CD8-positive, alpha-beta memory T cell (primary cell): ENCODE measurements around the gene KRT84. TPM values are rescaled to one million over a fixed set of nuclear protein-coding genes. Genes with fewer than 3 reads are reported as not detected.

Source experiments
- CTCF ChIA-PET: fragments of 350-600 bp; sonication (Branson Sonifier 250); formaldehyde crosslinking; loops from one replicate; lab custom pipeline; 2021; ENCODE audit warnings: antibody characterized with exemption; lab: Charles Lee
- POLR2A ChIA-PET: fragments of 350-600 bp; sonication (Branson Sonifier 250); formaldehyde crosslinking; loops from one replicate; lab custom pipeline; 2021; ENCODE audit warnings: antibody characterized with exemption; lab: Charles Lee
- DNase-seq, 5 donors: peaks; one replicate each; pipeline versions ENCODE4 v3.0.0 to v3.0.0-alpha.2; 2020 to 2022; ENCODE audit warnings: mixed read lengths in 1 of 5
- H3K27ac ChIP-seq: one replicate; pipeline ENCODE4 v1.7.0; 2013; ENCODE audit warnings: low read depth, mild to moderate bottlenecking, low read length, moderate library complexity
- H3K27me3 ChIP-seq: 2 replicates; pipeline ENCODE4 v1.7.0; 2013; ENCODE audit warnings: low read length, mild to moderate bottlenecking; ENCODE audit not compliant: insufficient read depth, poor library complexity, severe bottlenecking
- H3K36me3 ChIP-seq: 2 replicates; pipeline ENCODE4 v1.7.0; 2013; ENCODE audit warnings: mild to moderate bottlenecking, low read length, moderate library complexity; ENCODE audit not compliant: insufficient read depth
- H3K4me1 ChIP-seq: 2 replicates; pipeline ENCODE4 v1.7.0; 2013; ENCODE audit warnings: mild to moderate bottlenecking, low read length, moderate library complexity; ENCODE audit not compliant: insufficient read depth
- H3K4me3 ChIP-seq: 2 replicates; pipeline ENCODE4 v1.7.0; 2013; ENCODE audit warnings: mild to moderate bottlenecking, low read length
- H3K9me3 ChIP-seq: 2 replicates; pipeline ENCODE4 v1.7.0; 2013; ENCODE audit warnings: mild to moderate bottlenecking, low read length
- H3K27ac Mint-ChIP-seq, 8 donors: one replicate each; pipeline ENCODE4 v1.8.0; 2020 to 2021; ENCODE audit warnings: mixed read lengths in 8 of 8, mild to moderate bottlenecking in 6 of 8, inconsistent platforms in 3 of 8, moderate library complexity in 3 of 8
- H3K27me3 Mint-ChIP-seq, 2 donors: one replicate each; pipeline ENCODE4 v1.8.0; 2020 to 2021; ENCODE audit warnings: mixed read lengths in 2 of 2, mild to moderate bottlenecking in 1 of 2, moderate library complexity in 1 of 2
- H3K36me3 Mint-ChIP-seq, 3 donors: one replicate each; pipeline ENCODE4 v1.8.0; 2020 to 2021; ENCODE audit warnings: mixed read lengths in 3 of 3, inconsistent platforms in 1 of 3, mild to moderate bottlenecking in 1 of 3
- H3K4me1 Mint-ChIP-seq, 3 donors: one replicate each; pipeline ENCODE4 v1.8.0; 2020 to 2021; ENCODE audit warnings: mixed read lengths in 3 of 3, inconsistent platforms in 1 of 3, mild to moderate bottlenecking in 1 of 3
- H3K4me3 Mint-ChIP-seq, 7 donors: one replicate each; pipeline ENCODE4 v1.8.0; 2020 to 2021; ENCODE audit warnings: mixed read lengths in 7 of 7, mild to moderate bottlenecking in 6 of 7, moderate library complexity in 4 of 7, inconsistent platforms in 2 of 7
- H3K9me3 Mint-ChIP-seq, 5 donors: one replicate each; pipeline ENCODE4 v1.8.0; 2020 to 2022; ENCODE audit warnings: mixed read lengths in 5 of 5, mild to moderate bottlenecking in 3 of 5, moderate library complexity in 2 of 5, inconsistent platforms in 1 of 5
- polyA plus RNA-seq: library from polyadenylated mRNA; unstranded; fragments of 300-500 nt; fragmentation: Illumina TruSeq; gene quantifications from one replicate; pipeline ENCODE4 v1.2.3, GENCODE V29; 2021
- total RNA-seq, 2 experiments: library from RNA; stranded (reverse); gene quantifications; one replicate each; pipeline ENCODE4 v1.2.3, GENCODE V29; 2021

Gene KRT84
- total and polyA plus RNA-seq, 3 experiments from 2014 or later: not detected

GRCh38 chr12:52398176-52398575 is 12.7 kb upstream of the KRT84 start:
- Mint-ChIP-seq H3K4me3 (no peak overlapping the region), H3K4me1 (no peaks in the 10 kb centered on the region), H3K27ac (no peak overlapping the region), H3K9me3 (no peaks in the 10 kb centered on the region), H3K36me3 (no peaks in the 10 kb centered on the region), H3K27me3 (peaks cover 1 to 14% of the 10 kb centered on the region in 2 donors)
- POLR2A ChIA-PET: no interaction called here
- no peak for DNase-seq
- CTCF ChIA-PET: interaction anchor here (1.0 kb wide), 1 partner anchor 17 kb away, joined by 3 read pairs; no protein-coding TSS in a partner anchor
- Histone ChIP-seq H3K27ac (no peak overlapping the region), H3K4me1 (no peaks in the 10 kb centered on the region), H3K4me3 (no peak overlapping the region), H3K27me3 (no peaks in the 10 kb centered on the region), H3K9me3 (no peaks in the 10 kb centered on the region), H3K36me3 (no peaks in the 10 kb centered on the region)

- no peak overlapping the region for H3K4me3 Mint-ChIP-seq
- no peaks in the 10 kb centered on the region for H3K36me3 Mint-ChIP-seq
- Histone ChIP-seq H3K9me3 (no peaks in the 10 kb centered on the region), H3K27ac (no peak overlapping the region), H3K36me3 (no peaks in the 10 kb centered on the region), H3K4me3 (no peak overlapping the region), H3K27me3 (no peaks in the 10 kb centered on the region), H3K4me1 (no peaks in the 10 kb centered on the region)
- no peaks in the 10 kb centered on the region for H3K9me3 Mint-ChIP-seq
- H3K4me1 Mint-ChIP-seq: no peaks in the 10 kb centered on the region
- DNase-seq: no peak
- ChIA-PET CTCF (no interaction called here), POLR2A (no interaction called here)
- no peak overlapping the region for H3K27ac Mint-ChIP-seq
- peaks cover 0 to 10% of the 10 kb centered on the region in 2 donors for H3K27me3 Mint-ChIP-seq
Observed at GRCh38 chr12:52396656-52397055, 11.2 kb upstream of the KRT84 start.

GRCh38 chr12:52395761-52396434 is 10.4 kb upstream of the KRT84 start:
- CTCF ChIA-PET: no interaction called here
- H3K4me1 ChIP-seq: no peaks in the 10 kb centered on the region
- H3K4me3 ChIP-seq: no peak overlapping the region
- no peak overlapping the region for H3K27ac ChIP-seq
- H3K27me3 Mint-ChIP-seq: peaks cover 0 to 6% of the 10 kb centered on the region in 2 donors
- no peaks in the 10 kb centered on the region for H3K4me1 Mint-ChIP-seq
- H3K9me3 ChIP-seq: no peaks in the 10 kb centered on the region
- H3K9me3 Mint-ChIP-seq: no peaks in the 10 kb centered on the region
- H3K27ac Mint-ChIP-seq: no peak overlapping the region
- DNase-seq: no peak
- H3K27me3 ChIP-seq: no peaks in the 10 kb centered on the region
- POLR2A ChIA-PET: no interaction called here
- no peaks in the 10 kb centered on the region for H3K36me3 Mint-ChIP-seq
- H3K36me3 ChIP-seq: no peaks in the 10 kb centered on the region
- no peak overlapping the region for H3K4me3 Mint-ChIP-seq

GRCh38 chr12:52394836-52395405 is 9.5 kb upstream of the KRT84 start:
- Histone ChIP-seq H3K9me3 (no peaks in the 10 kb centered on the region), H3K27ac (no peak overlapping the region), H3K4me3 (no peak overlapping the region), H3K36me3 (no peaks in the 10 kb centered on the region), H3K4me1 (no peaks in the 10 kb centered on the region), H3K27me3 (no peaks in the 10 kb centered on the region)
- no peak overlapping the region for H3K4me3 Mint-ChIP-seq
- no peaks in the 10 kb centered on the region for H3K9me3 Mint-ChIP-seq
- no peak for DNase-seq
- ChIA-PET CTCF (no interaction called here), POLR2A (no interaction called here)
- H3K4me1 Mint-ChIP-seq: no peaks in the 10 kb centered on the region
- H3K36me3 Mint-ChIP-seq: no peaks in the 10 kb centered on the region
- peaks cover 4 to 6% of the 10 kb centered on the region in 2 donors for H3K27me3 Mint-ChIP-seq
- no peak overlapping the region for H3K27ac Mint-ChIP-seq

- no peaks in the 10 kb centered on the region for H3K9me3 ChIP-seq
- peaks cover 4 to 8% of the 10 kb centered on the region in 2 donors for H3K27me3 Mint-ChIP-seq
- no peak overlapping the region for H3K27ac Mint-ChIP-seq
- no peaks in the 10 kb centered on the region for H3K36me3 Mint-ChIP-seq
- no peaks in the 10 kb centered on the region for H3K4me1 ChIP-seq
- no peaks in the 10 kb centered on the region for H3K9me3 Mint-ChIP-seq
- H3K27me3 ChIP-seq: no peaks in the 10 kb centered on the region
- ChIA-PET CTCF (no interaction called here), POLR2A (no interaction called here)
- H3K27ac ChIP-seq: no peak overlapping the region
- H3K4me3 Mint-ChIP-seq: no peak overlapping the region
- no peaks in the 10 kb centered on the region for H3K36me3 ChIP-seq
- no peak overlapping the region for H3K4me3 ChIP-seq
- H3K4me1 Mint-ChIP-seq: no peaks in the 10 kb centered on the region
- no peak for DNase-seq
Observed at GRCh38 chr12:52392465-52393007, 7.1 kb upstream of the KRT84 start.

- no peak for DNase-seq
- H3K4me1 ChIP-seq: no peaks in the 10 kb centered on the region
- no peak overlapping the region for H3K4me3 Mint-ChIP-seq
- no peaks in the 10 kb centered on the region for H3K36me3 Mint-ChIP-seq
- no peaks in the 10 kb centered on the region for H3K9me3 Mint-ChIP-seq
- H3K27ac ChIP-seq: no peak overlapping the region
- H3K27me3 ChIP-seq: no peaks in the 10 kb centered on the region
- H3K4me1 Mint-ChIP-seq: no peaks in the 10 kb centered on the region
- peaks cover 4 to 8% of the 10 kb centered on the region in 2 donors for H3K27me3 Mint-ChIP-seq
- H3K4me3 ChIP-seq: no peak overlapping the region
- ChIA-PET POLR2A (no interaction called here), CTCF (interaction anchor here (1.0 kb wide), 1 partner anchor 487 kb away, joined by 3 read pairs; no protein-coding TSS in a partner anchor)
- no peak overlapping the region for H3K27ac Mint-ChIP-seq
- H3K9me3 ChIP-seq: no peaks in the 10 kb centered on the region
- no peaks in the 10 kb centered on the region for H3K36me3 ChIP-seq
Observed at GRCh38 chr12:52391618-52392002, 6.2 kb upstream of the KRT84 start.

GRCh38 chr12:52390739-52391617 is 5.5 kb upstream of the KRT84 start:
- Histone ChIP-seq H3K4me3 (no peak overlapping the region), H3K27ac (no peak overlapping the region), H3K36me3 (no peaks in the 10 kb centered on the region), H3K9me3 (no peaks in the 10 kb centered on the region), H3K4me1 (no peaks in the 10 kb centered on the region), H3K27me3 (no peaks in the 10 kb centered on the region)
- Mint-ChIP-seq H3K27ac (no peak overlapping the region), H3K4me3 (no peak overlapping the region), H3K4me1 (no peaks in the 10 kb centered on the region), H3K27me3 (peaks cover 4 to 8% of the 10 kb centered on the region in 2 donors), H3K9me3 (no peaks in the 10 kb centered on the region), H3K36me3 (no peaks in the 10 kb centered on the region)
- ChIA-PET POLR2A (no interaction called here), CTCF (interaction anchor here (1.0 kb wide), 1 partner anchor 488 kb away, joined by 3 read pairs; no protein-coding TSS in a partner anchor)
- DNase-seq: no peak
